ENCODE measurements around the gene NFKBIB. TPM values are rescaled to one million over a fixed set of nuclear protein-coding genes. Genes with fewer than 3 reads are reported as not detected.
"Not testable (repeated sequence)": the region's sequence is repeated elsewhere in the genome, so short reads cannot be mapped to it uniquely, and the experiment has no call there.

NFKBIB gene
- polyA plus RNA-seq, 1 experiment = 9.9 TPM

DNA sequence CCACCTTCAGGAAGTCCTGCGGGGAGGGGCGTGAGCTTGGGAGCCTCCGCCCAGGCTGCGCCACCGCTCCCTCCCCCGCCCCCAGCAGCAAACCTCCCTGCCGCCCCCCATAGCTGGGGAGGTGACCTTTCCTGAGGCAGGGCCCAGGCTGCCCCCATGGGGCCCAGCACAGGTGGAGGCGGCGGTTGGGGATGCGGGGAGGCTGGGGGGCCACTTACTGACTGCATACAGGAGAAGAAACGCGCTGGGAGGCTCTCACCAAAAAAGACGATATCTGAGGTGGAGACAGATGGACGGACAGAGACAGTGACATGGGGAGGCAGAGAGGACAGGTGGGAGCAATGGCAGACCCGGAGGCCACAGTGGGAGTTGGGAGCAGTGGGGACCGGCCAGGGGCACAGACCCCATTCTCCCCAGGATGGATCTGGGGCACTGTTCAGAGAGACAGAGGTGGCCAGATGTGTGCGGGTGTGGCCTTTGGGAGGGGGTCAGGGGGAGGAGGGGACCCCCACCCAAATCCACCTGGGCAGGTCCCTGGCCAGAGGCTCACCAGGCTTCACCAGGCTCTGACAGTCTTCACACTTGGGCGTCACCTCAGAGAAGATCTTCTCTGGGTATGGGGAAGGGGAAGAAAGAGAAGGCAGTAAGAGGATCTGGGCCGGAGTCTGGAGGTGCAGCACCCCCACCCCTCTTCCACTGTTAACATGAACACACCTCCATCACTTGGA lies 18.7 kb upstream of the NFKBIB start:
- Histone ChIP-seq H3K27me3 (ENCODE audit: control insufficient read depth, insufficient read depth, low read length) (no peaks in the 10 kb centered on the region), H3K9me3 (ENCODE audit: control insufficient read depth, insufficient read depth, low read length) (no peaks in the 10 kb centered on the region), H3K4me3 (ENCODE audit: low read depth, low read length) (no peak overlapping the region), H3K27ac (ENCODE audit: low read depth, low read length) (no peak overlapping the region)
- ChIA-PET CTCF (interaction anchor here (1.1 kb wide), 1 partner anchor 12 kb away, joined by 4 read pairs; no protein-coding TSS in a partner anchor), POLR2A (no interaction called here)
- TF ChIP-seq CTCF (IDR thresholded peaks at IDR 0.05; ENCODE audit: low read depth, low read length) = no peak
- DNase-seq (ENCODE audit: low read depth, low spot score) = no peak

- POLR2A ChIA-PET = no interaction called here
- no peak for TF ChIP-seq CTCF (IDR thresholded peaks at IDR 0.05; ENCODE audit: low read depth, low read length)
- DNase-seq (ENCODE audit: low read depth, low spot score) = no peak
Measured at GRCh38 chr19:38883286-38883685, 16.5 kb upstream of the NFKBIB start.

GRCh38 chr19:38884691-38885090 lies 15.1 kb upstream of the NFKBIB start:
- H3K4me3 ChIP-seq (ENCODE audit: low read depth, low read length); POLR2A ChIA-PET; H3K27ac ChIP-seq (ENCODE audit: low read depth, low read length); H3K9me3 ChIP-seq (ENCODE audit: control insufficient read depth, insufficient read depth, low read length); H3K27me3 ChIP-seq (ENCODE audit: control insufficient read depth, insufficient read depth, low read length); DNase-seq (ENCODE audit: low read depth, low spot score): not testable (repeated sequence)
- CTCF ChIA-PET = interaction anchor here (0.8 kb wide), 1 partner anchor 15 kb away, joined by 3 read pairs; no protein-coding TSS in a partner anchor

More at GRCh38 chr19:38883286-38883685, 16.5 kb upstream of the NFKBIB start:
- Histone ChIP-seq H3K27me3 (ENCODE audit: control insufficient read depth, insufficient read depth, low read length) (no peaks in the 10 kb centered on the region), H3K4me3 (ENCODE audit: low read depth, low read length) (no peak overlapping the region), H3K9me3 (ENCODE audit: control insufficient read depth, insufficient read depth, low read length) (no peaks in the 10 kb centered on the region), H3K27ac (ENCODE audit: low read depth, low read length) (no peak overlapping the region)
- CTCF ChIA-PET = no interaction called here

- POLR2A ChIA-PET = no interaction called here
Measured at GRCh38 chr19:38888876-38889275, 10.9 kb upstream of the NFKBIB start.

GRCh38 chr19:38889803-38890202 lies 10.0 kb upstream of the NFKBIB start:
- H3K27ac ChIP-seq (ENCODE audit: low read depth, low read length) = no peak overlapping the region
- no peak for TF ChIP-seq CTCF (IDR thresholded peaks at IDR 0.05; ENCODE audit: low read depth, low read length)
- H3K9me3 ChIP-seq (ENCODE audit: control insufficient read depth, insufficient read depth, low read length) = no peaks in the 10 kb centered on the region
- ChIA-PET POLR2A (interaction anchor here (0.7 kb wide), 1 partner anchor 680 kb away, joined by 7 read pairs; no protein-coding TSS in a partner anchor), CTCF (no interaction called here)
- no peak overlapping the region for H3K4me3 ChIP-seq (ENCODE audit: low read depth, low read length)
- H3K27me3 ChIP-seq (ENCODE audit: control insufficient read depth, insufficient read depth, low read length) = no peaks in the 10 kb centered on the region
- no peak for DNase-seq (ENCODE audit: low read depth, low spot score)

More at GRCh38 chr19:38888876-38889275, 10.9 kb upstream of the NFKBIB start:
- no peak overlapping the region for H3K4me3 ChIP-seq (ENCODE audit: low read depth, low read length)
- no peak overlapping the region for H3K27ac ChIP-seq (ENCODE audit: low read depth, low read length)
- DNase-seq (ENCODE audit: low read depth, low spot score) = no peak
- no peaks in the 10 kb centered on the region for H3K9me3 ChIP-seq (ENCODE audit: control insufficient read depth, insufficient read depth, low read length)
- TF ChIP-seq CTCF (IDR thresholded peaks at IDR 0.05; ENCODE audit: low read depth, low read length) = no peak
- no peaks in the 10 kb centered on the region for H3K27me3 ChIP-seq (ENCODE audit: control insufficient read depth, insufficient read depth, low read length)
- CTCF ChIA-PET = interaction anchor here (1.3 to 1.4 kb wide), 2 partner anchors 13 to 254 kb away, joined by 3 to 5 read pairs; no protein-coding TSS in a partner anchor

All from AG04450 (cell line).